ENCODE measurements around the gene SLC18A3.

SLC18A3 gene

DNA sequence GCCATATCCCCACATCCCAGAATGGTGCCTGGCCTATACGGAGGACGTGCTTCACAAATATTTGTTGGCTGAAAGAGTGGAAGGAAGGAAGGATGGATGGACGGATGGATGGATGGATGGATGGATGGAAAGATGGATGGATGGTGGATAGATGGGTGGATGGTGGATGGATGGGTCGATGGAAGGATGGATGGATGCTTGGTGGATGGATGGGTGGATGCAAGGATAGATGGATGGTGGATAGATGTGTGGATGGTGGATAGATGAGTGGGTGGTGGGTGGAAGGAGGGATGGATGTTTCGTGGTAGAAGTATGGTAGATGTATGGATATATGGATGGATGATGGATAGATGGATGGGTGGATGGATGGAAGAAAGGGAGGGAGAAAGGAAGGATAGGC, 14.5 kb downstream of the SLC18A3 start:
- H3K36me3 Mint-ChIP-seq (ENCODE audit: low read depth) = no peaks in the 10 kb centered on the region
- no peaks in the 10 kb centered on the region for H3K9me3 Mint-ChIP-seq
- H3K4me3 Mint-ChIP-seq = no peak overlapping the region
- H3K4me1 Mint-ChIP-seq (ENCODE audit: low read depth) = no peaks in the 10 kb centered on the region
- H3K27me3 Mint-ChIP-seq = peaks cover 6% of the 10 kb centered on the region
- H3K27ac Mint-ChIP-seq = no peak overlapping the region

DNA sequence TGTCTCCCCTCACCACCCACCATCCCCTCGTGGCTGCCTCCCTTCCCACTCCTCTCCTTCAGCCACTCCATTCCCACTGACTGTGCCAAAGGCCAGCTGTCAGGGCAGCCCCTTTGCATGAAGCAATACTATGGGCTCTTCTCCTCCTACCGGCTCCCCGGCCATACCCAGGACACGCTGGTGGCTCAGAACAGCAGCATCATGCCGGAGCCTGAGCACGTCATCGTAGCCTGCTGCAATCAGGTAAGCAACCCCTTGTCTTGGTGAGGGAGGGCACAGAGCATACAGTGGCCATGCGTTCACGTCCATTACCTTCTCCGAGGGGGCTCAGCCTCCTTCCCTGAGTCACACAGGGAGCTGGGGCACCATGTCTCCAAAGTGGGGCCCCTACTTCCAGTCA, 15.3 kb downstream of the SLC18A3 start:
- Mint-ChIP-seq H3K4me1 (ENCODE audit: low read depth) (no peaks in the 10 kb centered on the region), H3K9me3 (no peaks in the 10 kb centered on the region), H3K27me3 (peaks cover 6% of the 10 kb centered on the region), H3K27ac (no peak overlapping the region), H3K36me3 (ENCODE audit: low read depth) (no peaks in the 10 kb centered on the region), H3K4me3 (no peak overlapping the region)

DNA sequence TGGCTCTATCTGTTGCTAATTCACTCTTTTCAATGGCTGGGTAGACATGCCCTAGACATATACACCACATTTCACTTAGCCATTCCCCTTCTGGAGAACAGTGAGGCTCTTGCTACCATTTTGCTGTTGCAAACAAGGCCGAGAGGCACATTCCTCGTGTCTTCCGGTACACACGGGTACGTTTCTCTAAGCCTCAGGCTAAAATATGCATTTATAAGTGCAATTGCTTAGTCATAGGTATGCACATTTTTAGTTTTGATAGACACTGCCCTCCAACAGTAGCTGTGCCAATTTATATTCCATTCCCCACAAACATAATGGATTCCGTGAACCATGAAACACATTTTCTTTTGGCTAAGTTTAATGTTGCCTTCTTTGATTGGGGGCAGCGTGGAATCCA, 16.9 kb downstream of the SLC18A3 start:
- Mint-ChIP-seq H3K4me1 (ENCODE audit: low read depth) (no peaks in the 10 kb centered on the region), H3K27ac (no peak overlapping the region), H3K36me3 (ENCODE audit: low read depth) (no peaks in the 10 kb centered on the region), H3K27me3 (peaks cover 6% of the 10 kb centered on the region), H3K4me3 (no peak overlapping the region), H3K9me3 (no peaks in the 10 kb centered on the region)

DNA sequence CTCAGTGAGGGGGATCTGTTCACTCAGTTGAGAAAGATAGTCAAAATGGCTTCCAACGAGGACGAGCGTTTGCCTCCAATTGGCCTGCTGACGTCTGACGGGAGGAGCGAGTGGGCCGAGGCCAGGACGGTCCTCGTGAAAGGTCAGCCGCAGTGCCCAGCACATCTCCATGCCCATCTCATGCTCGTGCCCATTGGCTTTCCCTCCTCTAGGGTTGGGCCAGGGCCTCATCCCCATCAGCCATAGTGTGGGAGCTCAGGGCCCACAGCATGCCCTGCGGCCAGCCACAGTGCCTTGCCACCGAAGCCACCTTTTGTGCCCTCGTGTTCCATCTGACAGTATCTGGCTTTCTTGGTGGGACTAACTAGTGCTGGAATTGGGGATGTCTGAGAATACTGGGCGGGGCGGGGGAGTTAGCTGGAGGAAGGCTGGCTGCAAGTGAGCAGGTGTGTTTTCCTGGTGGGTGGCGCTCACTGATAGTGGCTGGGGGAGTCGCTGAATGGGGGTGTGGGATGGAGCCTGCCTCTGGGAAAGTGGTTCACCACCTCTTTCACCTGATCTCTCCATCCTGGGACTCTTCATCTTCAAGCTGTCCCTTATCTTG, 17.6 kb downstream of the SLC18A3 start:
- no peak overlapping the region for H3K27ac Mint-ChIP-seq
- H3K4me1 Mint-ChIP-seq (ENCODE audit: low read depth) = no peaks in the 10 kb centered on the region
- no peaks in the 10 kb centered on the region for H3K36me3 Mint-ChIP-seq (ENCODE audit: low read depth)
- H3K9me3 Mint-ChIP-seq = no peaks in the 10 kb centered on the region
- H3K4me3 Mint-ChIP-seq = no peak overlapping the region
- H3K27me3 Mint-ChIP-seq = peaks cover 6% of the 10 kb centered on the region

DNA sequence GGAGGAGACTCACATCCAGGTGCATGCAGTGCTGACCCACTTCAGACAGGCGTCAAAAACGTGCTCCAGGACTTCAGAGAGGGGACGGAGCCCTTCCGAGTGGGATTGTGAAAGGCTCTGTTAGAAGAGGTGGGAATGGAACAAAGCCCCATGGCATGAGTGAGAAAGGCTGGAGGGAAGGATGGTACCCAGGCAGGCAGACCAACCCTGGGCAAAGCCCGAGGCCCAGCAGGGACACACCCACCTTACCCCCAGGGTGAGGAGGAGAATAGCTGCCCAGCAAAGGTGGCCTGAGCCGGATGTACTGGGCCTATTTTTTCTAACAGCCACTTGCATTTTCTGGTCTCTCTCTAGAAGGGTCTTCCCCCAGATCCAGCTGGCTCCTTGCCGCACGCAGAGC, 18.5 kb downstream of the SLC18A3 start:
- Mint-ChIP-seq H3K27ac (no peak overlapping the region), H3K27me3 (peaks cover 6% of the 10 kb centered on the region), H3K9me3 (no peaks in the 10 kb centered on the region), H3K4me1 (ENCODE audit: low read depth) (no peaks in the 10 kb centered on the region), H3K36me3 (ENCODE audit: low read depth) (no peaks in the 10 kb centered on the region), H3K4me3 (no peak overlapping the region)

DNA sequence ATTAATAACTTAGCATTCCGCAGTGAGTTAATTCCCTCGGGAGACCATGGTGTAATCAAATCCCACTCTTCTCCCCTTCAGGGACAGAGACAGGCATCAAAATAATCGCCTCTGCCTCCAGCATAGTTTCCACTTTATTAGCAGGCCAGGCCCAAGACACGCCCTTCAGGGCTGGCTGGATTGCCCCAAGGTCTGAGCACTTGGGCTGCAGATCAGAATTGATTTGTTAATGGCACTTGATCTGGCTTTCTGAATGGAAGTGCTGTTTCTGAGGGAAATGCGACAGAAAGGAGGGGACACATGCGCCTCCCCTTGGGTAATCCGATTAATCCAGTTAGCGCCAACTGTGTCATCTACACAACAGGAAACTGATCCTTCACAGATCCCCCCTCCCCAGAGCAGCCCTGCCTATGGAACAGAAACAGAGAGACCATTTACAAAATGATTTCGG, 19.3 kb downstream of the SLC18A3 start:
- no peak overlapping the region for H3K4me3 Mint-ChIP-seq
- H3K27ac Mint-ChIP-seq = no peak overlapping the region
- no peaks in the 10 kb centered on the region for H3K9me3 Mint-ChIP-seq
- peaks cover 5% of the 10 kb centered on the region for H3K27me3 Mint-ChIP-seq
- no peaks in the 10 kb centered on the region for H3K4me1 Mint-ChIP-seq (ENCODE audit: low read depth)
- no peaks in the 10 kb centered on the region for H3K36me3 Mint-ChIP-seq (ENCODE audit: low read depth)

DNA sequence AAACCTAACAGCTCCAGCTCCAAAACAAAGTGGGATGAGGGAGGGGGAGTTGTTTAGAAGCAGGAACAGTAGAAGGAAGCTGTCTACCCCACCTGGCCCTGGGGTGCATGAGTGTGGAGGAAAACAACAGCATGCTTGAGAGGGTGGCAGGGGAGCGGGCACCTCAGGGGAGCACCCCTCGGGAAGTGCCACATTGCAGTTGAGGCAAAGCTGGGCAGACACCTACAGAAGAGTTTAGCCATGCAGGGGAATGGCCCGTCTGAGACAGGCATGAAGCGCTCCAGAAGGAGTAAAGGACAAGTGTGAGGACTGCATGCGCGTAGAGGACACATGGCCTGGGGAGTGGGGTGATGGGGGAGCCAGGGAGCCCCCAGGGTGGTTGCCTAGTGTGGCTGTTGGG, 21.9 kb downstream of the SLC18A3 start:
- no peak overlapping the region for H3K27ac Mint-ChIP-seq
- no peaks in the 10 kb centered on the region for H3K4me1 Mint-ChIP-seq (ENCODE audit: low read depth)
- H3K4me3 Mint-ChIP-seq = no peak overlapping the region
- H3K36me3 Mint-ChIP-seq (ENCODE audit: low read depth) = no peaks in the 10 kb centered on the region
- H3K9me3 Mint-ChIP-seq = no peaks in the 10 kb centered on the region
- peaks cover 16% of the 10 kb centered on the region for H3K27me3 Mint-ChIP-seq

DNA sequence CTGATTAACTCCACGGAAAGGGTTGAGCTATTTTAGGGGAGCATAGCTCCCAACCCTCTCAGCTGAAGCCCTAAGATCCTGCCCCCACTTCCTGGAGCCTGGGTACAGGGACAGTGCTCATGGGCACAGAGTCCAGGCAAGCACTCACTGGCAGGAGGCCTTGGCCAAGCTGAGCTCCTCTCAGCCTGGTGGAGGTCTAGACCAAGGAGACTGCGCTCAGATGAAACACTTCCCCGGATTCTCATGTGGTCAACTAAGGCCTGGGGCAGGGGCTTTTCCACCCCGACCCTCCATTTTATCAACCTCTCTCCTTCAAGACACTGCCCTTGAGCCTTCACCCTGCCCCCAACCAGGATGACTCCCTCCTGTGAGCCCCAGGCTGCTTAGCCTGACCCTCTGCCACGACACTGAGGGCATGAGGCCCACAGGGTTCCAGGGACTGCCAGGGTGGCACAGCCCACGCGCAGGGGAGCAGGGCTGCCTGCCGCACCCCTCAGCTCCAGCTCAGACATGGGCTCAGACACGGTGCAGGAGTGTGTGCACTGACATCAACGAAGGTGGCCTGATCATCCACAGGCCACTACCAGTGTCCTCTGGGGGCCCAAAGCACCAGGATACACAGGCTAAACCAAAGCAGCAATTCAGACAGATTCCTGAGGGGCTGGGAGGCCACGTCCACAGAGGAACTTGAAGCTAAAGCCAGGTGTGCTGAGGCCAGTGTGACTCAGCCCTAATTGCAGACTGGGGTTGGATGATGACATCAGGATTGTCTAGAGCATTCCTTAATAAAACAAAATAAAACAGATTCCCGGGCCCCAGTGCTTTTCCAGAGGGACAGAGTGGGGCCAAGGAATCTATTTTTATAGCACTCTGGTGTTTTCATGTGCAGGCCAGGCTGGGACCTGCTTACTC, 22.6 kb downstream of the SLC18A3 start:
- Mint-ChIP-seq H3K27ac (no peak overlapping the region), H3K36me3 (ENCODE audit: low read depth) (no peaks in the 10 kb centered on the region), H3K4me1 (ENCODE audit: low read depth) (no peaks in the 10 kb centered on the region), H3K27me3 (peaks cover 22% of the 10 kb centered on the region), H3K4me3 (no peak overlapping the region), H3K9me3 (no peaks in the 10 kb centered on the region)

DNA sequence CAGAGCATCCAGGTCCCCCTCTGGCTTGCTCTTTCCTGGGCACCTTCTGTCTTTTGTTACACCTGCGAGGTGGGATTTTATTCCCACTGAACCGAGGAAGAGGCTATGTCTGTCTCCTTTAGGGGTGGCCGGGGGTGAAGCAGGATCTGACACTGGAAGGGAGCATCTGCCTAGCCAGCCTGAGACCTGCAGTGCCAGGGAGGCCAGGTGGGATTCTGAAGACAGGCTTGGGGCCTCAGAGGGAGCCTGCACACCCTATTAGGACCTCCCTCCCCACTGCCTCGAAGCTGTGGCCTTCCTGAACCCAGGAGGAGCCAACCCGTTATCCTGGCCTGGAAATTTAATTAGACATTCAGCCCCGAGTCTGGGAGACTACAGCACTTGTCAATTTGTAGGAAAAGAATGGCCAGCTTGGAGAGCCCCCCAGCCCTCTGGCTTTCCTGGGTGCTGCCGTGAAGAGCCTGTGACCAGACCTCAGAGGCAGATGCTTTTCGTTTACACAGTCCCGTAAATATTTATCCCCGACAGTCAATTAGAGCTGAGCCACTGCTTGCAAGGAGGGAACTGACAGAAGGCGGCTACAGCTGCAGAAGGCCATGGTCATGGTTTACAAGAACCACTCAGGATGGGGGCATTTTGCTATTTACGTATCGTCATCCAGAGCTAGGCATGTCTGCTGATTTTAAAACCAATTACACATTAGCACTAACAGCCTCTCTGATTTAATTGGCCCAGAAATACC, 23.4 kb downstream of the SLC18A3 start:
- no peaks in the 10 kb centered on the region for H3K9me3 Mint-ChIP-seq
- H3K36me3 Mint-ChIP-seq (ENCODE audit: low read depth) = no peaks in the 10 kb centered on the region
- H3K4me1 Mint-ChIP-seq (ENCODE audit: low read depth) = no peaks in the 10 kb centered on the region
- H3K27ac Mint-ChIP-seq = no peak overlapping the region
- no peak overlapping the region for H3K4me3 Mint-ChIP-seq
- H3K27me3 Mint-ChIP-seq = peaks cover 25% of the 10 kb centered on the region

DNA sequence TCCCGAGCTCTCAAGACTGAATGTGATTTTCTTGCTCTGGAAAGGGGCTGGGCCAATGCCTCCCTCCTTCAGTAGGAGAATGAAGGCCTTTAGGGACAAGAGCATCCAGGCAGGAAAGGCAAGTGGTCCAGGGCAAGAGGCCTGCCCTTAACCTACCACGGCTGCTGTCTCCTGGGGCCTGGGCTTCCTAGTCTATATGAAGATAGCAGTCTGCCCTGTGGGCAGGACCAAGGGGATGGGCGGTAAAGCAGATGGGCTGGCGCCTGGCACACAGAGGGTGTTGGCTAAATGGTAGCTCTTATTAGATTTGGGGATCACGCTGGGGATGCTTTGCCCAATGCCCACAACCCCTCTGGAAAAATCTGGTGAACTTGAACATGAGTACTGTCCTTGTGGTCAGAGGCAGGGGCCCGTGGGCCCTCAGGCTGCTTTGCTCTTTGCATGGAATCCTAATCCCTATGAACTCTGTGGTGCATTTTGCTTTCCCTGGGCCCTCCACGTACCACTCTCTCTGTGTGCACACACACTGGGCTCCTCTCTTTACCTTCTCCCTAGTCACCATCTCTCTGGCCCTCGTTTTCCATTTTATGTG, 24.1 kb downstream of the SLC18A3 start:
- Mint-ChIP-seq H3K4me1 (ENCODE audit: low read depth) (no peaks in the 10 kb centered on the region), H3K36me3 (ENCODE audit: low read depth) (no peaks in the 10 kb centered on the region), H3K9me3 (no peaks in the 10 kb centered on the region), H3K4me3 (no peak overlapping the region), H3K27ac (no peak overlapping the region), H3K27me3 (peaks cover 25% of the 10 kb centered on the region)

DNA sequence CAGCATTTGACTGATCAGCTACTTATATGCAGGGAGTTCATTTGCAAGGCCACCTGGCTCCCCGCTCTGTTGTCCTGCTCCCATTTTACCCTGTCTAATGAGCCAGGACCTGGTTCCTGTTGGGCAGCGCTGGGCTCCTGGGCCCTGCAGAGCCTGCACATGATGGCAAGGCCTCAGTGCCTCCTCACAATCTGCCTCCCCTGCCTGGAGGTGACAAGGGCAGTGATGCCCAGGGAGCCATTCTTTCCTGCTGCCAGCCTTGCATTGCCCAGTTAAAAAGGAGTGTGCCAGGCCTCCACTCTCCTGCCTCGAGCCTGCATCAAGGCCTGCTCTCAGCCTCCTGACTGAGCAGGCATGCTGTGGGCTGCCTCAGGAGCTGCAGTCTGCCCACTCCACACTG, 32.2 kb downstream of the SLC18A3 start:
- Mint-ChIP-seq H3K4me1 (ENCODE audit: low read depth) (no peaks in the 10 kb centered on the region), H3K36me3 (ENCODE audit: low read depth) (no peaks in the 10 kb centered on the region), H3K4me3 (no peak overlapping the region), H3K27me3 (peaks cover 25% of the 10 kb centered on the region), H3K9me3 (no peaks in the 10 kb centered on the region), H3K27ac (no peak overlapping the region)

DNA sequence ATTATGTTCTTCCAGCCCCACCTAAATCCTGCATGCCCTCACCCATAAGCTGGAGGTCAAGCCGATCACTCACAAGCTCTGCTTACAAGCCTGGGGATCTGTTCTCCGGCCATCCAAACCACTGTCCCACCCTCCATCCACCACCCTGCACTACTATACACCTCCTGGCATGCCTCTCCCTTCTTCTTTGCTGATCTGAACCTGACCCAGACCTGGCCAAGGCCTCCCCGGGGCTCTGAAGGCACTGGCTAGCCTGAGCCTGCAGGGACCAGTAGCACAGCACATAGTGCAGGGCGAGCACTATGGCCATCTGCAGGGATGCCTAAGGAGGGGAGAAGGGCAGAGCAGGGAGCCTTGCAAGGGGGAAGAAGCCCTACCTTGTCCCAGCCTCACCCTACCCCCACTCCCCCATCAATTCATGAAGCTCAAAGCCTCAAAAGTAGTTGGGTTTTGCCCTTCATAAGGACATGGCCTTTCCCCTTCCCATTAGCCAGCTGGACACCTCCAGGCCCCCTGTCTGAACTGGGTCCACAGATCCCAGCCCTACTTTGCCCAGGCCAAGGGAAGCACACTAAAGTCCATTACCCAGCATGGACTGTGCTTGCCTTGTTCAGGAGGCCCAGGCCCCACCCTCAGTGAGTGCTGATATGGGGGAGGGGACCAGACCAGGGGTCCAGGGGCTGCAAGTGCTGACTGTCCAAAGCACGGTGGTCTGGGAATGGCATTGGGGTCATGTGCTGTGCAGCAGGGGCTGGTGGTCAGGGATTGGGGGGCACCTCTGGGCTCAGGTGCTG, 33.3 kb downstream of the SLC18A3 start:
- Mint-ChIP-seq H3K27ac (no peak overlapping the region), H3K4me1 (ENCODE audit: low read depth) (peaks cover 2% of the 10 kb centered on the region), H3K4me3 (no peak overlapping the region), H3K27me3 (peaks cover 24% of the 10 kb centered on the region), H3K9me3 (no peaks in the 10 kb centered on the region), H3K36me3 (ENCODE audit: low read depth) (no peaks in the 10 kb centered on the region)

DNA sequence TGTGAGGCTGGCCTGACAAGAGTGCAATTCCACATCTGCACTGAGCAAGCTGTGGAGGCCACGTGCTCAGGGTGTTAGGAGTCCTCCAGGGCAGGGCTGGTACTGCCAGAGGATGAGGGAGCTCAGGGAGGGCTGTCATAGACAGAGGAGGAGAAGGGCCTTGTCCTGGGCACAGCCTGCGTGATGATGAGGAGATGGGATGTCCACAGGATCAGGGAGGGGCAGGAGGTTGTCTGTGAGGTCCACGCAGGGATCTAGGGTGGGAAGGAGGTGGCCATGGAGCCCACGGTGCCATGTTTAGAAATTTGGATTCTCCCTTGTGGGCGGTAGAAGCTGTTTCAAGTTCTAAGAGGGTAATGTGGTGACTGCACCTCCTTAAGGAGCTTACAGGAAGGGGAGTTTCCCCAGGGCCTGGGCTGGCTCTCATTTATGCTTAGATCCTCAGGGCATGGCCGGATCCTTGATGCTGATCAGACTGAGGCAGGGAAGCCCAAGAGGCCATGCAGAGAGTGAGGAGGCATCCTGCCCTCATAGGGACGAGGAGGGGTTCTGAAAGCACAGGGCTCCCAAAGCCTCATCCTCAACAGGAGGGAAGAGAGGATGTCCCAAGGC, 34.0 kb downstream of the SLC18A3 start:
- Mint-ChIP-seq H3K36me3 (ENCODE audit: low read depth) (no peaks in the 10 kb centered on the region), H3K4me3 (no peak overlapping the region), H3K27ac (no peak overlapping the region), H3K9me3 (no peaks in the 10 kb centered on the region), H3K4me1 (ENCODE audit: low read depth) (peaks cover 7% of the 10 kb centered on the region), H3K27me3 (peaks cover 27% of the 10 kb centered on the region)

DNA sequence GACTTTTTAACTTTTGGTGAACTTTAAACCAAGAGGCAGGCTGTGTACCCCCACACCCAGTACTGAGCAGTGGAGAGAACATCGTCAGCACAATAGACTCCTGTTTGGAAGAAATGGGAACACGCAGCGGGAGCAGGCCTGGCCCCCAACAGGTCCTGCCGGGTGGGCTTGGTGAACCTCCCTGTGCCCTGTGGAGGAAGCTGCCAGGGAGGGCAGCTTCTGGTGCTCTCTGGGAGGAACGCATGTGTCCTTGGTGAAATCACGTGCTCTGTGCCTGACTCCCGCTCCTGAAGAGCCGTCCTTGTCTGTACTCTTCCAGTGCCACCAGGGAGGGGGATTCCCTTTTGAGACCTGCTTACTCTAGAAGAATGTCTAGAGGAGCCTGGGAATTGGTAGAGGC, 35.3 kb downstream of the SLC18A3 start:
- Mint-ChIP-seq H3K36me3 (ENCODE audit: low read depth) (no peaks in the 10 kb centered on the region), H3K27ac (no peak overlapping the region), H3K27me3 (peaks cover 19% of the 10 kb centered on the region), H3K4me3 (no peak overlapping the region), H3K4me1 (ENCODE audit: low read depth) (peaks cover 13% of the 10 kb centered on the region), H3K9me3 (no peaks in the 10 kb centered on the region)
